Hematopoietic multipotent progenitor cell treated with erythropoietin and hydrocortisone succinate and interleukin-3 and kit ligand, for 15 days (in vitro differentiated cells): ENCODE data around the gene APCDD1L.
A peak's percentile ranks its signal among the peaks of the same experiment; 100 is the strongest.

Experiments
- DNase-seq: peaks from one replicate; pipeline ENCODE4 v3.0.0-alpha.2; 2015; ENCODE audit warnings: low spot score

The APCDD1L gene

GRCh38 chr20:58466095-58466708, 49.0 kb downstream of the APCDD1L start:
- no peak for DNase-seq

GRCh38 chr20:58464838-58465237, 50.4 kb downstream of the APCDD1L start:
- DNase-seq: no peak

- DNase-seq: no peak
Measured at GRCh38 chr20:58463256-58463655, 51.9 kb downstream of the APCDD1L start.

GRCh38 chr20:58461899-58462298, 53.3 kb downstream of the APCDD1L start:
- DNase-seq: no peak

GRCh38 chr20:58461104-58461503, 54.1 kb downstream of the APCDD1L start:
- DNase-seq: no peak

- DNase-seq: no peak
Measured at GRCh38 chr20:58459058-58459750, 56.0 kb downstream of the APCDD1L start.

- DNase-seq: no peak
Measured at GRCh38 chr20:58458342-58459057, 56.7 kb downstream of the APCDD1L start.

- no peak for DNase-seq
Measured at GRCh38 chr20:58457083-58457695, 58.0 kb downstream of the APCDD1L start.

GRCh38 chr20:58454460-58454859, 60.7 kb downstream of the APCDD1L start:
- DNase-seq: no peak

GRCh38 chr20:58453391-58453790, 61.8 kb downstream of the APCDD1L start:
- DNase-seq: no peak

GRCh38 chr20:58452667-58453255, 62.4 kb downstream of the APCDD1L start:
- no peak for DNase-seq

- DNase-seq: no peak
Measured at GRCh38 chr20:58450254-58450653, 64.9 kb downstream of the APCDD1L start.

GRCh38 chr20:58449681-58450221, 65.4 kb downstream of the APCDD1L start:
- no peak for DNase-seq

GRCh38 chr20:58448958-58449357, 66.2 kb downstream of the APCDD1L start:
- no peak for DNase-seq

GRCh38 chr20:58447511-58448391, 67.4 kb downstream of the APCDD1L start:
- peak; percentile 62 for DNase-seq

GRCh38 chr20:58446960-58447265, 68.3 kb downstream of the APCDD1L start:
- no peak for DNase-seq

- DNase-seq: no peak
Measured at GRCh38 chr20:58446264-58446959, 68.8 kb downstream of the APCDD1L start.

GRCh38 chr20:58444746-58445255, 70.4 kb downstream of the APCDD1L start:
- DNase-seq: no peak

- no peak for DNase-seq
Measured at GRCh38 chr20:58441723-58442122, 73.5 kb downstream of the APCDD1L start.

GRCh38 chr20:58440021-58440767, 75.0 kb downstream of the APCDD1L start:
- DNase-seq: no peak
